OCI-LY1 (cell line): ENCODE results near the gene CDKN2B-AS1.

Source experiments
- CTCF ChIP-seq: fragments of 200-600 bp; sonication (generic), shearing (Covaris generic); IDR thresholded peaks from 2 replicates; pipeline ENCODE4 v1.5.1; 2017; ENCODE audit warnings: mild to moderate bottlenecking, antibody characterized with exemption, low read length, moderate library complexity, mixed read lengths
- EZH2 ChIP-seq: fragments of 200-600 bp; sonication (generic), shearing (Covaris generic); IDR thresholded peaks from 2 replicates; pipeline ENCODE4 v1.8.0; 2017; ENCODE audit warnings: borderline replicate concordance, mixed run types, mild to moderate bottlenecking, antibody characterized with exemption, low read length, moderate library complexity, mixed read lengths

- TF ChIP-seq EZH2 = no peak
- TF ChIP-seq CTCF = no peak
These were observed 34.6 kb downstream of the CDKN2B-AS1 start for GRCh38 chr9:22029231-22029630.
